Caco-2 (cell line): ENCODE data around the gene OXNAD1. TPM values are rescaled to one million over a fixed set of nuclear protein-coding genes. Genes with fewer than 3 reads are reported as not detected.
A peak's percentile ranks its signal among the peaks of the same experiment; 100 is the strongest.

Experiments
- BruUV-seq: library from RNA; stranded (reverse); fragments of 400-500 nt; replicated peaks from 2 replicates; lab custom pipeline; 2021; lab: Mats Ljungman, UMichigan
- CTCF ChIA-PET: fragments of 300-600 bp; sonication (Branson Sonifier 250); formaldehyde crosslinking; loops from one replicate; lab custom pipeline; 2022; ENCODE audit warnings: antibody characterized with exemption; lab: Charles Lee
- POLR2A ChIA-PET: fragments of 300-600 bp; sonication (Branson Sonifier 250); formaldehyde crosslinking; loops from one replicate; lab custom pipeline; 2022; ENCODE audit warnings: antibody characterized with exemption; lab: Charles Lee
- DNase-seq, 2 experiments: peaks; one replicate each; pipeline versions ENCODE4 v3.0.0 to v3.0.0-alpha.2; 2020 to 2022
- H3K27me3 ChIP-seq: replicated peaks from 2 replicates; pipeline ENCODE4 v1.6.0; 2011; ENCODE audit warnings: low read length; ENCODE audit not compliant: control insufficient read depth, insufficient read depth
- H3K36me3 ChIP-seq: 2 replicates; pipeline ENCODE4 v1.5.1; 2011; ENCODE audit warnings: low read length; ENCODE audit not compliant: control insufficient read depth, insufficient read depth
- H3K4me1 ChIP-seq: fragments of 250-450 bp; sonication (Bioruptor Pico); 2 replicates; pipeline ENCODE4 v1.5.1; 2020; ENCODE audit warnings: mild to moderate bottlenecking
- H3K4me3 ChIP-seq: 2 replicates; pipeline ENCODE4 v1.5.1; 2011; ENCODE audit warnings: low read depth, mild to moderate bottlenecking, control low read depth, low read length
- H3K9me3 ChIP-seq: fragments of 250-450 bp; sonication (Bioruptor Pico); 2 replicates; pipeline ENCODE4 v1.5.1; 2020; ENCODE audit warnings: mild to moderate bottlenecking, moderate library complexity
- H3K27ac Mint-ChIP-seq: one replicate; pipeline ENCODE4 v1.8.0; 2022; ENCODE audit warnings: mixed read lengths; ENCODE audit not compliant: unreplicated experiment
- H3K27me3 Mint-ChIP-seq: one replicate; pipeline ENCODE4 v1.8.0; 2022; ENCODE audit warnings: mixed read lengths; ENCODE audit not compliant: insufficient read depth, unreplicated experiment
- H3K36me3 Mint-ChIP-seq: one replicate; pipeline ENCODE4 v1.8.0; 2022; ENCODE audit warnings: mild to moderate bottlenecking, mixed read lengths; ENCODE audit not compliant: insufficient read depth, unreplicated experiment
- H3K4me1 Mint-ChIP-seq: one replicate; pipeline ENCODE4 v1.8.0; 2022; ENCODE audit warnings: low read depth, mixed read lengths; ENCODE audit not compliant: unreplicated experiment
- H3K4me3 Mint-ChIP-seq: one replicate; pipeline ENCODE4 v1.8.0; 2022; ENCODE audit warnings: mild to moderate bottlenecking, moderate library complexity, mixed read lengths; ENCODE audit not compliant: unreplicated experiment
- H3K9me3 Mint-ChIP-seq: one replicate; pipeline ENCODE4 v1.8.0; 2022; ENCODE audit warnings: mixed read lengths; ENCODE audit not compliant: unreplicated experiment
- intact Hi-C: fragments of 100-400 bp; cut with micrococcal nuclease; formaldehyde crosslinking; loops from one replicate; pipeline ENCODE4 v1.10.0; 2022; ENCODE audit not compliant: unreplicated experiment
- total RNA-seq: library from RNA; stranded (reverse); gene quantifications from 2 replicates; pipeline ENCODE4 v1.2.3, GENCODE V29; 2022
- TF ChIP-seq, protein P1 (sequence below), 2 experiments: fragments of 200-600 bp in 1 of 2; IDR thresholded peaks; 1 replicate in 1 of 2; 2 replicates in 1 of 2; pipeline versions ENCODE4 v1.5.1 to v1.8.0; 2011 to 2022; ENCODE audit warnings: antibody characterized with exemption in 1 of 2, control low read depth in 1 of 2, inconsistent platforms in 1 of 2, low read depth in 1 of 2, low read length in 1 of 2, mild to moderate bottlenecking in 1 of 2, moderate library complexity in 1 of 2; ENCODE audit not compliant: insufficient read depth in 1 of 2, severe bottlenecking in 1 of 2, unreplicated experiment in 1 of 2

OXNAD1 gene
- total RNA-seq, 1 experiment from 2014 or later: 20.0 TPM

DNA sequence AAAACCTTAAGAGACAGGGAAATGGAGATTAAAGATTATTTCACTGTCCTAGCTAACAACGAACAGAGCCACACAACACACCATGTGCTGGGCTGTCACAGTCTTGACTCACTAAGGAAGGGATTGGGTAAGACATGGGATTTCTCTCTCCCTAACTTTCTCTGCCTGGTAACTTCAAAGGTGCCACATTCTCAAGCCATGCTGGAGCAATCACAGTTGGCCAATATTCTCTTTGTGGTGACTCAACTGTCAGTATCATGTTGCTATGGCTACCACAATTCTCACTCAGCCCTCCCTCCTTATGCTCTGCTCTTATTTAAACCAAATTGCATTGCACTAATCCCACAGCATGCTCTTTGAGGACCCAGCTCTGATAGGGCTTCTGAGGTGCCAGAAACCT is 74.0 kb downstream of the OXNAD1 start:
- H3K36me3 Mint-ChIP-seq: peaks cover 8% of the 10 kb centered on the region
- no peaks in the 10 kb centered on the region for H3K9me3 Mint-ChIP-seq
- 0 out of 2 replicates have a peak, but pooled peaks cover 1% of the 10 kb centered on the region for H3K36me3 ChIP-seq
- DNase-seq: peak in 1 of 2 experiments; percentile 28
- no peak overlapping the region for H3K27ac Mint-ChIP-seq
- no peak overlapping the region for H3K4me3 Mint-ChIP-seq
- H3K4me3 ChIP-seq: no peak overlapping the region
- BruUV-seq: no TSS peak
- ChIA-PET CTCF (no interaction called here), POLR2A (no interaction called here)
- no peaks in the 10 kb centered on the region for H3K9me3 ChIP-seq
- no peaks in the 10 kb centered on the region for H3K4me1 Mint-ChIP-seq
- intact Hi-C loops: no loop called here
- TF ChIP-seq, protein P1, sequence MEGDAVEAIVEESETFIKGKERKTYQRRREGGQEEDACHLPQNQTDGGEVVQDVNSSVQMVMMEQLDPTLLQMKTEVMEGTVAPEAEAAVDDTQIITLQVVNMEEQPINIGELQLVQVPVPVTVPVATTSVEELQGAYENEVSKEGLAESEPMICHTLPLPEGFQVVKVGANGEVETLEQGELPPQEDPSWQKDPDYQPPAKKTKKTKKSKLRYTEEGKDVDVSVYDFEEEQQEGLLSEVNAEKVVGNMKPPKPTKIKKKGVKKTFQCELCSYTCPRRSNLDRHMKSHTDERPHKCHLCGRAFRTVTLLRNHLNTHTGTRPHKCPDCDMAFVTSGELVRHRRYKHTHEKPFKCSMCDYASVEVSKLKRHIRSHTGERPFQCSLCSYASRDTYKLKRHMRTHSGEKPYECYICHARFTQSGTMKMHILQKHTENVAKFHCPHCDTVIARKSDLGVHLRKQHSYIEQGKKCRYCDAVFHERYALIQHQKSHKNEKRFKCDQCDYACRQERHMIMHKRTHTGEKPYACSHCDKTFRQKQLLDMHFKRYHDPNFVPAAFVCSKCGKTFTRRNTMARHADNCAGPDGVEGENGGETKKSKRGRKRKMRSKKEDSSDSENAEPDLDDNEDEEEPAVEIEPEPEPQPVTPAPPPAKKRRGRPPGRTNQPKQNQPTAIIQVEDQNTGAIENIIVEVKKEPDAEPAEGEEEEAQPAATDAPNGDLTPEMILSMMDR (IDR thresholded peaks at IDR 0.05; ENCODE audit: insufficient read depth in 1 of 2, low read depth in 1 of 2, low read length in 1 of 2, severe bottlenecking in 1 of 2, unreplicated experiment in 1 of 2): no peak
- no peaks in the 10 kb centered on the region for H3K4me1 ChIP-seq
- H3K27me3 Mint-ChIP-seq: no peaks in the 10 kb centered on the region
- no peaks in the 10 kb centered on the region for H3K27me3 ChIP-seq

DNA sequence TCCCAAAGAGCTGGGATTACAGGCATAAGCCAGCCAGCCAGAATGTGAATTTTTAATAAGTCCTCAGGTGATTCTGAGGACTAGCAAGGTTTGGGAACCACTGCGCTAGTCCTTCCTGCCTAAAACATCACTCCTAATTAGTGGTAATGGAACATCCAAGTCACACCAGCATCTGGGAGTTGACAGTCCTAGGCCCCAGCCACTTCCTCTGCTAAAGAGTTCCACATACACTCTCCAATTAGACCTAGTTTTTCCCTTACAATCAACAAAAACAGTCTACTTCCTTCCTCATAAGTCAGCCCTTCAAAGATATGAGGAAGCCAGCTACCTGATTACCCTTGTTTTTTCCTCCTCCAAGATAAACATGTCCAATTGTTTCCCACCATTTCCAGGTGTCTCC is 78.1 kb downstream of the OXNAD1 start:
- BruUV-seq: no TSS peak
- H3K4me1 ChIP-seq: no peaks in the 10 kb centered on the region
- Mint-ChIP-seq H3K27me3 (no peaks in the 10 kb centered on the region), H3K4me3 (no peak overlapping the region), H3K4me1 (no peaks in the 10 kb centered on the region), H3K27ac (no peak overlapping the region), H3K9me3 (no peaks in the 10 kb centered on the region), H3K36me3 (no peaks in the 10 kb centered on the region)
- ChIA-PET POLR2A (no interaction called here), CTCF (no interaction called here)
- no peaks in the 10 kb centered on the region for H3K27me3 ChIP-seq
- H3K36me3 ChIP-seq: no peaks in the 10 kb centered on the region
- intact Hi-C loops: no loop called here
- TF ChIP-seq, protein P1 (IDR thresholded peaks at IDR 0.05; ENCODE audit: insufficient read depth in 1 of 2, low read depth in 1 of 2, low read length in 1 of 2, severe bottlenecking in 1 of 2, unreplicated experiment in 1 of 2): no peak
- H3K9me3 ChIP-seq: no peaks in the 10 kb centered on the region
- H3K4me3 ChIP-seq: no peak overlapping the region
- DNase-seq: no peak

DNA sequence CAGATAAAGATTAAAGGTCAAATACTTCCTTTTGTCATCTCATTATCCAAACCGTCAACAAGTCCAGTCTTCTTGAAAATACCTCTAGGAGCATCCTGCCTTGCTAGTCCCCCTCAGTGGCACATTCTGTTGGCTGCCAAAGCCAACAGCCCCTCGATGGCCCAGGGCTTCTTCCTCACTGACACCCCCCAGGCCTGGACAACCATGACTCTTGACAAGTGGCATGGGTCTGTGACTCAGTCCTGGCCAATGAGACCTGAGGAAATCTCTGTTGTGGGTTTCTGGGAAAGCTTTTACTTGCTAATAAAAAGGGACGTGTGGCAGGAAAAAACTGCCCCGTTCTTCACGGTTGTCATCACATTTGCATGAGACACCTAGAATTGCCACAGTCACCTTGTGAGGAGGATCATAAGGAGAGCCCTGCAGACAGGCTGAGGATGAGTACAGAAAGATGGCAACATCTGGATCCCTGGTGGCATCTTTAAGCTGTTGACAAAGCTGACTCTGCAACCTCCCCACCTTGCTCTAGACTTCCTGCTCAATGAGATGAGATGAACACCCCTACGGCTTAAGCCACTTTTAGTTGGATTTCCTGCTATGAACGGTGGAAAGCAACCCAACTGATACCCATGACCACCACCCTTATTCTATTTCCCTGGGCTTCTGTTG is 81.5 kb downstream of the OXNAD1 start:
- H3K4me3 ChIP-seq: no peak overlapping the region
- no peak for DNase-seq
- no TSS peak for BruUV-seq
- H3K4me3 Mint-ChIP-seq: no peak overlapping the region
- intact Hi-C loops: no loop called here
- no peaks in the 10 kb centered on the region for H3K9me3 Mint-ChIP-seq
- CTCF ChIA-PET: no interaction called here
- H3K9me3 ChIP-seq: no peaks in the 10 kb centered on the region
- no peaks in the 10 kb centered on the region for H3K36me3 Mint-ChIP-seq
- TF ChIP-seq, protein P1 (IDR thresholded peaks at IDR 0.05; ENCODE audit: insufficient read depth in 1 of 2, low read depth in 1 of 2, low read length in 1 of 2, severe bottlenecking in 1 of 2, unreplicated experiment in 1 of 2): no peak
- no peaks in the 10 kb centered on the region for H3K27me3 ChIP-seq
- POLR2A ChIA-PET: no interaction called here
- no peaks in the 10 kb centered on the region for H3K36me3 ChIP-seq
- H3K27ac Mint-ChIP-seq: no peak overlapping the region
- H3K4me1 ChIP-seq: no peaks in the 10 kb centered on the region
- H3K4me1 Mint-ChIP-seq: no peaks in the 10 kb centered on the region
- no peaks in the 10 kb centered on the region for H3K27me3 Mint-ChIP-seq
